Measurements from ENCODE around the gene LRRFIP1.

LRRFIP1 gene

GRCh38 chr2:237700512-237701032, 73.2 kb downstream of the LRRFIP1 start:
- Mint-ChIP-seq H3K4me1 (ENCODE audit: low read depth) (peaks cover 95% of the 10 kb centered on the region), H3K4me3 (peak overlapping the region; percentile 84), H3K36me3 (no peaks in the 10 kb centered on the region), H3K9me3 (ENCODE audit: low read depth) (no peaks in the 10 kb centered on the region), H3K27ac (peak overlapping the region; percentile 99), H3K27me3 (no peaks in the 10 kb centered on the region)

GRCh38 chr2:237701033-237701858, 73.9 kb downstream of the LRRFIP1 start:
- H3K27me3 Mint-ChIP-seq = no peaks in the 10 kb centered on the region
- no peaks in the 10 kb centered on the region for H3K9me3 Mint-ChIP-seq (ENCODE audit: low read depth)
- H3K27ac Mint-ChIP-seq = peak overlapping the region; percentile 99
- peak overlapping the region; percentile 84 for H3K4me3 Mint-ChIP-seq
- peaks cover 95% of the 10 kb centered on the region for H3K4me1 Mint-ChIP-seq (ENCODE audit: low read depth)
- no peaks in the 10 kb centered on the region for H3K36me3 Mint-ChIP-seq

GRCh38 chr2:237701859-237702390, 74.5 kb downstream of the LRRFIP1 start:
- Mint-ChIP-seq H3K9me3 (ENCODE audit: low read depth) (no peaks in the 10 kb centered on the region), H3K4me1 (ENCODE audit: low read depth) (peaks cover 95% of the 10 kb centered on the region), H3K36me3 (no peaks in the 10 kb centered on the region), H3K27me3 (no peaks in the 10 kb centered on the region), H3K4me3 (peak overlapping the region; percentile 84), H3K27ac (peak overlapping the region; percentile 99)

- Mint-ChIP-seq H3K36me3 (no peaks in the 10 kb centered on the region), H3K4me3 (peak overlapping the region; percentile 84), H3K27ac (peak overlapping the region; percentile 99)
Observed at GRCh38 chr2:237702441-237703391, 75.3 kb downstream of the LRRFIP1 start.

GRCh38 chr2:237704501-237705434, 77.4 kb downstream of the LRRFIP1 start:
- H3K4me1 Mint-ChIP-seq (ENCODE audit: low read depth) = peaks cover 87% of the 10 kb centered on the region
- peak overlapping the region; percentile 84 for H3K4me3 Mint-ChIP-seq
- H3K9me3 Mint-ChIP-seq (ENCODE audit: low read depth) = no peaks in the 10 kb centered on the region
- peak overlapping the region; percentile 99 for H3K27ac Mint-ChIP-seq
- H3K27me3 Mint-ChIP-seq = no peaks in the 10 kb centered on the region
- H3K36me3 Mint-ChIP-seq = no peaks in the 10 kb centered on the region

More at GRCh38 chr2:237702441-237703391, 75.3 kb downstream of the LRRFIP1 start:
- H3K4me1 Mint-ChIP-seq (ENCODE audit: low read depth) = peaks cover 95% of the 10 kb centered on the region
- no peaks in the 10 kb centered on the region for H3K27me3 Mint-ChIP-seq
- no peaks in the 10 kb centered on the region for H3K9me3 Mint-ChIP-seq (ENCODE audit: low read depth)

GRCh38 chr2:237706257-237706656, 78.9 kb downstream of the LRRFIP1 start:
- peak overlapping the region; percentile 75 for H3K27ac Mint-ChIP-seq
- H3K4me3 Mint-ChIP-seq = peak overlapping the region; percentile 20
- no peaks in the 10 kb centered on the region for H3K27me3 Mint-ChIP-seq
- H3K36me3 Mint-ChIP-seq = no peaks in the 10 kb centered on the region
- H3K4me1 Mint-ChIP-seq (ENCODE audit: low read depth) = peaks cover 73% of the 10 kb centered on the region
- H3K9me3 Mint-ChIP-seq (ENCODE audit: low read depth) = no peaks in the 10 kb centered on the region

GRCh38 chr2:237708065-237708398, 80.6 kb downstream of the LRRFIP1 start:
- Mint-ChIP-seq H3K36me3 (peaks cover 3% of the 10 kb centered on the region), H3K4me1 (ENCODE audit: low read depth) (peaks cover 60% of the 10 kb centered on the region), H3K9me3 (ENCODE audit: low read depth) (no peaks in the 10 kb centered on the region), H3K27ac (no peak overlapping the region), H3K27me3 (no peaks in the 10 kb centered on the region), H3K4me3 (no peak overlapping the region)

- Mint-ChIP-seq H3K36me3 (peaks cover 5% of the 10 kb centered on the region), H3K4me1 (ENCODE audit: low read depth) (peaks cover 60% of the 10 kb centered on the region), H3K27me3 (no peaks in the 10 kb centered on the region), H3K9me3 (ENCODE audit: low read depth) (no peaks in the 10 kb centered on the region), H3K27ac (no peak overlapping the region), H3K4me3 (no peak overlapping the region)
Observed at GRCh38 chr2:237708491-237708890, 81.1 kb downstream of the LRRFIP1 start.

- peaks cover 57% of the 10 kb centered on the region for H3K4me1 Mint-ChIP-seq (ENCODE audit: low read depth)
- no peaks in the 10 kb centered on the region for H3K9me3 Mint-ChIP-seq (ENCODE audit: low read depth)
- no peak overlapping the region for H3K4me3 Mint-ChIP-seq
- no peak overlapping the region for H3K27ac Mint-ChIP-seq
- H3K36me3 Mint-ChIP-seq = peaks cover 5% of the 10 kb centered on the region
- no peaks in the 10 kb centered on the region for H3K27me3 Mint-ChIP-seq
Observed at GRCh38 chr2:237708961-237709360, 81.6 kb downstream of the LRRFIP1 start.

GRCh38 chr2:237711458-237712150, 84.2 kb downstream of the LRRFIP1 start:
- Mint-ChIP-seq H3K4me3 (no peak overlapping the region), H3K4me1 (ENCODE audit: low read depth) (peaks cover 55% of the 10 kb centered on the region), H3K27ac (no peak overlapping the region), H3K9me3 (ENCODE audit: low read depth) (no peaks in the 10 kb centered on the region), H3K27me3 (no peaks in the 10 kb centered on the region), H3K36me3 (peaks cover 7% of the 10 kb centered on the region)

GRCh38 chr2:237712477-237713377, 85.3 kb downstream of the LRRFIP1 start:
- peaks cover 49% of the 10 kb centered on the region for H3K4me1 Mint-ChIP-seq (ENCODE audit: low read depth)

GRCh38 chr2:237714690-237715458, 87.5 kb downstream of the LRRFIP1 start:
- no peaks in the 10 kb centered on the region for H3K27me3 Mint-ChIP-seq
- H3K36me3 Mint-ChIP-seq = peaks cover 12% of the 10 kb centered on the region
- H3K27ac Mint-ChIP-seq = peak overlapping the region; percentile 70
- peaks cover 49% of the 10 kb centered on the region for H3K4me1 Mint-ChIP-seq (ENCODE audit: low read depth)
- no peak overlapping the region for H3K4me3 Mint-ChIP-seq
- H3K9me3 Mint-ChIP-seq (ENCODE audit: low read depth) = no peaks in the 10 kb centered on the region

More at GRCh38 chr2:237712477-237713377, 85.3 kb downstream of the LRRFIP1 start:
- Mint-ChIP-seq H3K36me3 (peaks cover 7% of the 10 kb centered on the region), H3K4me3 (no peak overlapping the region), H3K27ac (no peak overlapping the region), H3K27me3 (no peaks in the 10 kb centered on the region), H3K9me3 (ENCODE audit: low read depth) (no peaks in the 10 kb centered on the region)

All from activated naive CD8-positive, alpha-beta T cell (primary cell).